WTC11 (cell line): ENCODE measurements around the gene RSPH1. TPM values are rescaled to one million over a fixed set of nuclear protein-coding genes. Genes with fewer than 3 reads are reported as not detected.

Source experiments
- ATAC-seq: fragments of 200-7000 bp; cut with Tn5 transposase; 2 replicates; pipeline ENCODE4 v1.10.0; 2021; ENCODE audit warnings: mild to moderate bottlenecking, moderate library complexity
- CTCF ChIA-PET: fragments of 300-600 bp; sonication (Branson Sonifier 250); formaldehyde crosslinking; loops from one replicate; lab custom pipeline; 2021; ENCODE audit warnings: antibody characterized with exemption; lab: Charles Lee
- POLR2A ChIA-PET: fragments of 350-600 bp; sonication (Branson Sonifier 250); formaldehyde crosslinking; loops from one replicate; lab custom pipeline; 2021; ENCODE audit warnings: antibody characterized with exemption; lab: Charles Lee
- DNase-seq: peaks from one replicate; pipeline ENCODE4 v3.0.0; 2021; ENCODE audit warnings: low spot score
- H3K27ac Mint-ChIP-seq: 2 replicates; pipeline ENCODE4 v1.8.0; 2021; ENCODE audit warnings: mixed read lengths
- H3K27me3 Mint-ChIP-seq: 2 replicates; pipeline ENCODE4 v1.8.0; 2021; ENCODE audit warnings: low read depth, mild to moderate bottlenecking, moderate library complexity, mixed read lengths
- H3K36me3 Mint-ChIP-seq: 2 replicates; pipeline ENCODE4 v1.8.0; 2021; ENCODE audit warnings: mixed read lengths
- H3K4me1 Mint-ChIP-seq: 2 replicates; pipeline ENCODE4 v1.8.0; 2022; ENCODE audit warnings: mixed read lengths
- H3K4me3 Mint-ChIP-seq: 2 replicates; pipeline ENCODE4 v1.8.0; 2021; ENCODE audit warnings: mild to moderate bottlenecking, moderate library complexity, mixed read lengths
- H3K9me3 Mint-ChIP-seq: 2 replicates; pipeline ENCODE4 v1.8.0; 2021; ENCODE audit warnings: mixed read lengths
- AR ChIP-seq: fragments of 250-450 bp; sonication (Bioruptor Pico); IDR thresholded peaks from 2 replicates; pipeline ENCODE4 v1.9.0; 2021; ENCODE audit warnings: mild to moderate bottlenecking
- FOXJ3 ChIP-seq: sonication (generic); formaldehyde crosslinking; IDR thresholded peaks from 2 replicates; pipeline ENCODE4 v1.9.0; 2021; ENCODE audit warnings: missing genetic modification reagents, mild to moderate bottlenecking, borderline replicate concordance
- FOXK1 ChIP-seq: sonication (generic); formaldehyde crosslinking; IDR thresholded peaks from 2 replicates; pipeline ENCODE4 v1.8.0; 2022; ENCODE audit warnings: mild to moderate bottlenecking, moderate library complexity, missing genetic modification reagents
- JAZF1 ChIP-seq: fragments of 250-450 bp; sonication (Bioruptor Pico); IDR thresholded peaks from 2 replicates; pipeline ENCODE4 v1.9.0; 2021; ENCODE audit warnings: moderate library complexity, mild to moderate bottlenecking, inconsistent platforms
- MAX ChIP-seq: sonication (generic); formaldehyde crosslinking; IDR thresholded peaks from 2 replicates; pipeline ENCODE4 v1.8.0; 2022; ENCODE audit warnings: mild to moderate bottlenecking, missing genetic modification reagents
- MYBL2 ChIP-seq: sonication (generic); formaldehyde crosslinking; IDR thresholded peaks from 2 replicates; pipeline ENCODE4 v1.8.1; 2023; ENCODE audit warnings: mild to moderate bottlenecking, moderate library complexity, missing genetic modification reagents
- NFATC4 ChIP-seq: fragments of 250-450 bp; sonication (Bioruptor Pico); IDR thresholded peaks from 2 replicates; pipeline ENCODE4 v1.9.0; 2021; ENCODE audit warnings: mild to moderate bottlenecking
- NFYB ChIP-seq: sonication (generic); formaldehyde crosslinking; conservative IDR thresholded peaks from 2 replicates; pipeline ENCODE4 v1.8.0; 2022; ENCODE audit warnings: low read depth, missing genetic modification reagents
- NR1H2 ChIP-seq: sonication (generic); formaldehyde crosslinking; IDR thresholded peaks from 2 replicates; pipeline ENCODE4 v1.9.0; 2021; ENCODE audit warnings: mild to moderate bottlenecking, moderate library complexity, missing genetic modification reagents
- RELA ChIP-seq: sonication (generic); formaldehyde crosslinking; IDR thresholded peaks from 2 replicates; pipeline ENCODE4 v1.8.1; 2022; ENCODE audit warnings: missing genetic modification reagents, mild to moderate bottlenecking, borderline replicate concordance
- SMAD4 ChIP-seq: sonication (generic); formaldehyde crosslinking; IDR thresholded peaks from 2 replicates; pipeline ENCODE4 v1.8.0; 2022; ENCODE audit warnings: mild to moderate bottlenecking, missing genetic modification reagents
- TEAD1 ChIP-seq: sonication (generic); formaldehyde crosslinking; IDR thresholded peaks from 2 replicates; pipeline ENCODE4 v1.8.0; 2022; ENCODE audit warnings: mild to moderate bottlenecking, missing genetic modification reagents
- ZBTB43 ChIP-seq: sonication (generic); formaldehyde crosslinking; IDR thresholded peaks from 2 replicates; pipeline ENCODE4 v1.8.1; 2023; ENCODE audit warnings: mild to moderate bottlenecking, missing genetic modification reagents
- ZNF263 ChIP-seq: sonication (generic); formaldehyde crosslinking; IDR thresholded peaks from 2 replicates; pipeline ENCODE4 v1.8.1; 2022; ENCODE audit warnings: low read depth, mild to moderate bottlenecking, moderate library complexity, missing genetic modification reagents
- ZNF317 ChIP-seq: sonication (generic); formaldehyde crosslinking; IDR thresholded peaks from 2 replicates; pipeline ENCODE4 v1.8.1; 2023; ENCODE audit warnings: low read depth, mild to moderate bottlenecking, moderate library complexity, missing genetic modification reagents, borderline replicate concordance
- ZNF532 ChIP-seq: fragments of 250-450 bp; sonication (Bioruptor Pico); IDR thresholded peaks from 2 replicates; pipeline ENCODE4 v1.9.0; 2021; ENCODE audit warnings: mild to moderate bottlenecking, borderline replicate concordance
- ZNF671 ChIP-seq: fragments of 250-450 bp; sonication (Bioruptor Pico); IDR thresholded peaks from 2 replicates; pipeline ENCODE4 v1.8.0; 2021; ENCODE audit warnings: mild to moderate bottlenecking
- total RNA-seq: library from RNA; stranded (reverse); gene quantifications from 3 replicates; pipeline ENCODE4 v1.2.3, GENCODE V29; 2021
- TF ChIP-seq, protein P1 (sequence below): sonication (generic); formaldehyde crosslinking; IDR thresholded peaks from 2 replicates; pipeline ENCODE4 v1.8.1; 2022; ENCODE audit warnings: mild to moderate bottlenecking, missing genetic modification reagents, moderate library complexity, borderline replicate concordance
- TF ChIP-seq, protein P2 (sequence below): sonication (generic); formaldehyde crosslinking; IDR thresholded peaks from 2 replicates; pipeline ENCODE4 v1.8.1; 2023; ENCODE audit warnings: mild to moderate bottlenecking, moderate library complexity, missing genetic modification reagents
- TF ChIP-seq, protein P3 (sequence below): sonication (generic); formaldehyde crosslinking; IDR thresholded peaks from 2 replicates; pipeline ENCODE4 v1.8.0; 2022; ENCODE audit warnings: mild to moderate bottlenecking, missing genetic modification reagents
- TF ChIP-seq, protein P4 (sequence below): fragments of 200-600 bp; IDR thresholded peaks from 2 replicates; pipeline ENCODE4 v1.8.0; 2022; ENCODE audit warnings: antibody characterized with exemption

Gene RSPH1
- total RNA-seq, 1 experiment from 2014 or later = 0.11 TPM

GRCh38 chr21:42518626-42519025 is 22.6 kb upstream of the RSPH1 start (continued):
- TF ChIP-seq ZNF532 (CRISPR knock-in tag) = no peak
- no peak for TF ChIP-seq MAX (CRISPR knock-in tag)
- TF ChIP-seq NFATC4 (CRISPR knock-in tag) = no peak

GRCh38 chr21:42518215-42518614 is 22.2 kb upstream of the RSPH1 start:
- Mint-ChIP-seq H3K4me1 (peaks cover 44% of the 10 kb centered on the region), H3K27ac (peak overlapping the region; percentile 13; the same call in 1 of the 2 replicates), H3K36me3 (peaks cover 47% of the 10 kb centered on the region), H3K4me3 (no peak overlapping the region), H3K9me3 (no peaks in the 10 kb centered on the region), H3K27me3 (peaks cover under 1% of the 10 kb centered on the region; the same call in 1 of the 2 replicates)
- ATAC-seq = no peak
- DNase-seq = no peak
- POLR2A ChIA-PET = no interaction called here
- CTCF ChIA-PET = no interaction called here
- TF ChIP-seq TEAD1 (CRISPR knock-in tag) (no peak), SMAD4 (CRISPR knock-in tag) (no peak), ZBTB43 (CRISPR knock-in tag) (no peak), FOXK1 (CRISPR knock-in tag) (no peak), MYBL2 (CRISPR knock-in tag) (no peak), RELA (CRISPR knock-in tag) (no peak), NFYB (CRISPR knock-in tag) (no peak), JAZF1 (CRISPR knock-in tag) (no peak), AR (no peak), ZNF263 (CRISPR knock-in tag) (no peak), FOXJ3 (CRISPR knock-in tag) (no peak), NR1H2 (CRISPR knock-in tag) (no peak), ZNF317 (CRISPR knock-in tag) (no peak), ZNF671 (CRISPR knock-in tag) (no peak)
- TF ChIP-seq, protein P1, sequence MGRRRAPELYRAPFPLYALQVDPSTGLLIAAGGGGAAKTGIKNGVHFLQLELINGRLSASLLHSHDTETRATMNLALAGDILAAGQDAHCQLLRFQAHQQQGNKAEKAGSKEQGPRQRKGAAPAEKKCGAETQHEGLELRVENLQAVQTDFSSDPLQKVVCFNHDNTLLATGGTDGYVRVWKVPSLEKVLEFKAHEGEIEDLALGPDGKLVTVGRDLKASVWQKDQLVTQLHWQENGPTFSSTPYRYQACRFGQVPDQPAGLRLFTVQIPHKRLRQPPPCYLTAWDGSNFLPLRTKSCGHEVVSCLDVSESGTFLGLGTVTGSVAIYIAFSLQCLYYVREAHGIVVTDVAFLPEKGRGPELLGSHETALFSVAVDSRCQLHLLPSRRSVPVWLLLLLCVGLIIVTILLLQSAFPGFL (CRISPR knock-in tag) = no peak
- TF ChIP-seq, protein P2, sequence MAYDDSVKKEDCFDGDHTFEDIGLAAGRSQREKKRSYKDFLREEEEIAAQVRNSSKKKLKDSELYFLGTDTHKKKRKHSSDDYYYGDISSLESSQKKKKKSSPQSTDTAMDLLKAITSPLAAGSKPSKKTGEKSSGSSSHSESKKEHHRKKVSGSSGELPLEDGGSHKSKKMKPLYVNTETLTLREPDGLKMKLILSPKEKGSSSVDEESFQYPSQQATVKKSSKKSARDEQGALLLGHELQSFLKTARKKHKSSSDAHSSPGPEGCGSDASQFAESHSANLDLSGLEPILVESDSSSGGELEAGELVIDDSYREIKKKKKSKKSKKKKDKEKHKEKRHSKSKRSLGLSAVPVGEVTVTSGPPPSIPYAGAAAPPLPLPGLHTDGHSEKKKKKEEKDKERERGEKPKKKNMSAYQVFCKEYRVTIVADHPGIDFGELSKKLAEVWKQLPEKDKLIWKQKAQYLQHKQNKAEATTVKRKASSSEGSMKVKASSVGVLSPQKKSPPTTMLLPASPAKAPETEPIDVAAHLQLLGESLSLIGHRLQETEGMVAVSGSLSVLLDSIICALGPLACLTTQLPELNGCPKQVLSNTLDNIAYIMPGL = no peak
- TF ChIP-seq, protein P3, sequence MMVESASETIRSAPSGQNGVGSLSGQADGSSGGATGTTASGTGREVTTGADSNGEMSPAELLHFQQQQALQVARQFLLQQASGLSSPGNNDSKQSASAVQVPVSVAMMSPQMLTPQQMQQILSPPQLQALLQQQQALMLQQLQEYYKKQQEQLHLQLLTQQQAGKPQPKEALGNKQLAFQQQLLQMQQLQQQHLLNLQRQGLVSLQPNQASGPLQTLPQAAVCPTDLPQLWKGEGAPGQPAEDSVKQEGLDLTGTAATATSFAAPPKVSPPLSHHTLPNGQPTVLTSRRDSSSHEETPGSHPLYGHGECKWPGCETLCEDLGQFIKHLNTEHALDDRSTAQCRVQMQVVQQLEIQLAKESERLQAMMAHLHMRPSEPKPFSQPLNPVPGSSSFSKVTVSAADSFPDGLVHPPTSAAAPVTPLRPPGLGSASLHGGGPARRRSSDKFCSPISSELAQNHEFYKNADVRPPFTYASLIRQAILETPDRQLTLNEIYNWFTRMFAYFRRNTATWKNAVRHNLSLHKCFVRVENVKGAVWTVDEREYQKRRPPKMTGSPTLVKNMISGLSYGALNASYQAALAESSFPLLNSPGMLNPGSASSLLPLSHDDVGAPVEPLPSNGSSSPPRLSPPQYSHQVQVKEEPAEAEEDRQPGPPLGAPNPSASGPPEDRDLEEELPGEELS (CRISPR knock-in tag) = no peak
- TF ChIP-seq, protein P4, sequence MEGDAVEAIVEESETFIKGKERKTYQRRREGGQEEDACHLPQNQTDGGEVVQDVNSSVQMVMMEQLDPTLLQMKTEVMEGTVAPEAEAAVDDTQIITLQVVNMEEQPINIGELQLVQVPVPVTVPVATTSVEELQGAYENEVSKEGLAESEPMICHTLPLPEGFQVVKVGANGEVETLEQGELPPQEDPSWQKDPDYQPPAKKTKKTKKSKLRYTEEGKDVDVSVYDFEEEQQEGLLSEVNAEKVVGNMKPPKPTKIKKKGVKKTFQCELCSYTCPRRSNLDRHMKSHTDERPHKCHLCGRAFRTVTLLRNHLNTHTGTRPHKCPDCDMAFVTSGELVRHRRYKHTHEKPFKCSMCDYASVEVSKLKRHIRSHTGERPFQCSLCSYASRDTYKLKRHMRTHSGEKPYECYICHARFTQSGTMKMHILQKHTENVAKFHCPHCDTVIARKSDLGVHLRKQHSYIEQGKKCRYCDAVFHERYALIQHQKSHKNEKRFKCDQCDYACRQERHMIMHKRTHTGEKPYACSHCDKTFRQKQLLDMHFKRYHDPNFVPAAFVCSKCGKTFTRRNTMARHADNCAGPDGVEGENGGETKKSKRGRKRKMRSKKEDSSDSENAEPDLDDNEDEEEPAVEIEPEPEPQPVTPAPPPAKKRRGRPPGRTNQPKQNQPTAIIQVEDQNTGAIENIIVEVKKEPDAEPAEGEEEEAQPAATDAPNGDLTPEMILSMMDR = no peak
- TF ChIP-seq, all 79 proteins: peak for 0
